GM19468 (cell line): Measurements from ENCODE around the gene KIFAP3.
"Not testable (repeated sequence)": the region's sequence is repeated elsewhere in the genome, so short reads cannot be mapped to it uniquely, and the experiment has no call there.

Source experiments
- ATAC-seq: cut with Tn5 transposase; IDR thresholded peaks from one replicate; pipeline ENCODE4 v1.9.1; 2021; ENCODE audit warnings: mild to moderate bottlenecking, moderate library complexity, moderate number of reproducible peaks; ENCODE audit not compliant: unreplicated experiment; ENCODE audit errors: extremely low read depth

Gene KIFAP3

DNA sequence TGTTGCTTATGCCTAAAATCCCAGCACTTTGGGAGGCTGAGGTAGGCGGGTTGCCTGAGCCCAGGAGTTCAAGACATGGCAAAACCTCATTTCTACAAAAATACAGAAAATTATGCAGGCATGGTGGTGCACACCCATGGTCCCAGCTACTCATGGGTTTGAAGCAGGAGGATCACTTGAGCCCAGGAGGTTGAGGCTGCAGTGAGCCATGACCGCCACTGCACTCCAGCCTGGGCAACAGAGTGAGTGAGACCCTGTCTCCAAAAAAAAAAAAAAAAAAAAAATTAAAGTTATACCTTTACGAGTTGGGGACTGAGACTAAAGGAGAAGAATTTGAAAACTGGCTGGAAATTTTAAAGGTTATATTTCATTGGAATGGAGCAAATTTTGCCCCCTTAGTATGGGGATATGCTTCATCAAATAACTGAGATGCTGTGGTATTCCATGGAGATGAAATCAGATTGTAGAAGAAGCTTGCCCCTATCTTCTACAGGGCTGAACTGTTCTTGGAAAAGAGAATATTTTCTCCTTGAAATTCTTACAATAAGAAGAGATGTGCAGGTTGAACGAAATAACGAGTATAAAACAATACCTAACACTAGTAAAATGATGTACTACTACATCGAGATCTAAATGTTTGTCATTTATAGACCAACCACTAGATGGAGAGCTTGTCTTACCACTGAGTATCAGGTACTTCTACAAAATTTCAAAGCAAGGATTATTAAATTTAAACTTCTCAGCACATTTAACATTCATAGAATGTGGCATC, 145.9 kb downstream of the KIFAP3 start:
- ATAC-seq = peak; percentile 64

DNA sequence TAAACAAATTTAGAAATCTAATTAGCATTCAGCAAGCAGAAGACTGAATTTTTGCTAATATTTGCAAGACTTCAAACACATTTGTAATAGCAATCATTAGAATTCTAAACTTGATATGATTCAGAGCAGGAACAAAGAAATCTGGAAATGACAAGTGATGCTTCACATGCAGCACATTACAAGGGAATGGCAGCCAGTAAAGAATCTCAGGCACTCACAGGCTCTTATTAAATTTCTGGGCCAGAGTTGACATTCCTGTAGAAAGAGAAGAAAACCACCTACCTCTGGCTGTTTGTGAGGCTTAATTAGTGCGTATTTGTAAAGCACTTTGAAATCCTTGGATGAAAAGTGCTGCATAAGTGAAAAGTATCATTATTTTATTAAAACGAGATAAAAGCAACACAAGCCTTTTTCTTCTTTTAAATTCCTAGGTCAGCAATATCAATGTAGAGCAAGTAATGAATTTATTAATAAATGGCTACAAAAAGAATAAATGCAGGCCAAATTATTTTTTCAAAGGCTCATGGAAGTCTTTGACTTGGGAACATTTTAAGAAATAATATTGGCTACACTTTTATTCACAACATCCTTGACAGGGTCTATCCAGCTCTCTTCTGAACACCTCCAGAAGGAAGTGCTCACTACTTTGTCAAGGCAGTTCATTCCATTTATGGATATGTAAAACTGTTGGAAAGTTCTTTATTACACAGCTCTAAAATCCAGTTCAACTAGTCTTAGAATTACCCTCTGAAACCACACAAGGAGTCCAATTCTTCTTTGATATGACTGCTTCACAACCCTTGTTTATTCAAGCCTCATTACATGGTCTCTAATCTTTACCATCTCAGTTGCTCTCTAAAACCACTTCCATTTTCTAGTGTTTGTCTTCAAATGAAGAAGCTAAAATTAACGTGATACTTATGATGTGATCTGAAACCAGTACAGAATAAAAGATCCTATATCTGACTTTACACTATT, 148.7 kb downstream of the KIFAP3 start:
- peak; percentile 20 for ATAC-seq

DNA sequence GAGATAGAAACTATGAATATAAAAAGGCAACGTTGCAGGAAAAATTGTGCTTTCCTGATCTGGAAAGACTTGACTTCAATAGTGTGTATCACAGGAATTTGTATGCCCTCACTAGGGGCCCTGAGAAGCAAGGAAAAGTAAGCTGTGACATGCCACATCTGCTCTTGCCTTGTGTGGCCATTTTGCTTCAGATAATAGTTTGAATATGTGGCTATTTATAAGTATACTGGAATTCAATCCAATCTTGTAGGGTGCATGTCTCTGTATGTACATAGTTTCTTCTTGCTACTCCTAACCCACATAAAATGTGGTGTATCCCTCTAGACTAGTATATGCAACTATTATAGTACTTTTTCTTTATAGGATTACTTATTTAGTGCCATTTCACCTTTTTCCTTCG, 149.7 kb downstream of the KIFAP3 start:
- no peak for ATAC-seq

DNA sequence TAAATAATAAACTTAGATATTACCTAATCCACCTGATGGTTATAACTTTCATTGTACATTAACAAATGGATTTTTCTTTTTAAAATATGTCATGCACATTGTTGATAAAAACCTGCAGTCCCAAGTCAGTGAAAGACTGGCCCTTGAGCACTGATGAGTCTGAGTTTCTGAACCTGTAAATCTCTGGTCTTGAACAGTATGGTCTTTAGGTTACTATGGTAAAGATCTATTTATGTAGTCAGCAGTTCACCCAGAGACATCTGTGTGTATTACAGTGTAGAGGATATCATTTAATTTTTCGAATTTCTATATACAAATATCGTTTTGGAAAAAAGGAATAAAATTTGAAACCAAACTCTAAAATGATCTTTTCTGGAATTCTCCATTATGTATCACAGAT, 150.4 kb downstream of the KIFAP3 start:
- no peak for ATAC-seq

DNA sequence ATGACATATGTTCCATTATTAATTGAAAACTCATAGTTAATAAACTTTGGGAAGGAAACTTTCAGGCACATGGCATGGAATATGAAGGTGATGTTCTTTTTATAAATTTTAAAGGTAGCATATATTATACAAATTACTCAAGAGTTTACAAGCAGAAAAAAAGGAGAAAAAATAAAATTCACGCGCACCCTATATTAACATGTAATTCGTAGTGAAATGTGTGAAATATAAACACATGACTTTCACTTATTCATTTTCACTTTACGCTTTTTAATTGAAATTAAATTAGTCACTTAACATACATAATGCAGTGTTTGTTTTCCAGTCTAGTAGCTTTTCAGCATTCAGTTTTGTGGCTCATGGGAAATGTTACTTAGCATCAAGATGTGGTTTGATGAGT, 153.4 kb downstream of the KIFAP3 start:
- no peak for ATAC-seq

DNA sequence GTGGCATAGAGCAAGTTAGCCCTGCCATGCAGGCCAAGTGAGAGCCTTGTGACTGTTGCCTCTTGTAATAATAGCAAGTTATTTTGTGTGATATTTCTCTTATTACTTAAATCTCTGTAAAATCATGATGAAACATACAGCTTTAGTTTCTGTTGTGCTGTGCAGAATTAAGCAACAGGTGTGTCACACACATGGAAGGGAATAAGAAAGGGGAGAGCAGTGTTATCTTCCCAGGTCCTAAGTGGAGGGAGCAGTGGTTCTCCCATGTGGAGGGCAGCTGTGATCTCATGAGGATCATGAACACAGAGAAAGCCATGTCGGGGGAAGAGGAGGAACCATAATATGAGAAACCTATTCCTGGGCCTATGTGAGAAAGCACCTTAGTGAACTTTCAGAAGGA, 155.6 kb downstream of the KIFAP3 start:
- ATAC-seq = no peak

DNA sequence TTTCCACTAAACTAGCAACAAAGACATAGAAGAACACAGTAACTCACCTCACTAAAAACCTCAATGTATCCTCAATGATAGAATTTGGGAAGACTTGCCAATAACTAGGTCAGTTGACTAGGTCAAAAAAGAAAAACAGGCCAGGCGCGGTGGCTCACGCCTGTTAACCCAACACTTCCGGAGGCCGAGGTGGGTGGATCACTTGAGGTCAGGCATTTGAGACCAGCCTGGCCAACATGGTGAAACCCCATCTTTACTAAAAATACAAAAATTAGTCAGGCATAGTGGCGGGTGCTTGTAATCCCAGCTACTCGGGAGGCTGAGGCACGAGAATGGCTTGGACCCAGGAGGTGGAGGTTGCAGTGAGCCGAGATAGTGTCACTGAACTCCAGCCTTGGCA, 156.3 kb downstream of the KIFAP3 start:
- not testable (repeated sequence) for ATAC-seq

DNA sequence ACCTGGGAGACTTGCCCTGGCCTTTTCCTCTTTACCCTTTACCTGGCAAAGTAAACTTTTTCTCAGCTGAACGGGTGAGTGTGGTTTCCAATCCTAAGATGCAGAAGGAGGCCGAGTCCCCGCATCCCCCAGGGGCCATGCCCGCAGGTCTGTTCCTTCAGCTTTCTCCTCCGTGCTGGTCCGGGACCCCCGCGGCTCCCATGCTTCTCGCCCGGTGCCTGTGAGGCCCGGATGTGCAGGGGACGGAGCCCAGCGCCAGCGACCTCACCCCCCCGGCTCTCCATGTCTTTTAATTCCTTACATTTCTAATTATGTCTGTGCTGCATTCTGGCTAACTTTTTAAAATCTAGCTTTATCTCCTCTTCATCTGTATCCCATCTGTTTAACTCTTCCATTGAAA, 159.3 kb downstream of the KIFAP3 start:
- no peak for ATAC-seq

DNA sequence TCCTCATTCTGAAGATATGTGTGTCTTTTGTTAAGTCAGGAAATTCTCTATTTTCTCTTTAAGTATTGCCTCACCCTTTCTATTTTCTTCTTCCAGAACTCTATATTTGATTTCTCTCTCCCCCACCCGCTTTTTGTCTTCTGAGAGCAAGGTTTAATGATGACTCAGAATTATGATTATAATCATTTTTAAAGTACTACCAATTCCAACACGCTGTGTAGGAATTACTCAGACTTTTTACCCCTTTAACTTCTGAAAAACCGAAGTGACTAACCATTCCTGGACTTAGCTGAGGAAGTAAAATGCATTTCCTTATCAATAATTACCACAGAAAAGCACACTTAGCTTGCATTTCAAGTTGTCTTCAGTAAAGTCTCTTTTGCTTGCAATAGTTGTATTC, 160.0 kb downstream of the KIFAP3 start:
- ATAC-seq = no peak

DNA sequence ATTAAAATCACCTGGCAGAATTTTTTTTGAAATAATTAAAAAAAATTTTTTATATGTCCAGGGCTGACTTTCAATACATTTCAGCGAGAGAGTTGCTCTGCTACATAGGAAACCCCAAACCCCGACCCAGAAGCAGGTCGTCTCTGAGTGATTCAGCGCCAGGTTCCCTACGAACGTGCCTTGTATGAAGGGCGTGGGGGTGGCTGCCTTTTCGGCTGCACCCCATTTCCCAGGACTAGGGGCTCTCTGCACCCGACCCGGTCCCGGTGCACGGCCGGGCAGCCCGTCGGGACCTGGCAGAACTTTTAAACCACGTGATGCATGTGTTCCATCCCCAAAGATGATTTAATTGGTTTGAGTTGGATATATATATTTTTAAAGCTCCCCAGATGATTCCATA, 165.0 kb downstream of the KIFAP3 start:
- ATAC-seq = no peak

DNA sequence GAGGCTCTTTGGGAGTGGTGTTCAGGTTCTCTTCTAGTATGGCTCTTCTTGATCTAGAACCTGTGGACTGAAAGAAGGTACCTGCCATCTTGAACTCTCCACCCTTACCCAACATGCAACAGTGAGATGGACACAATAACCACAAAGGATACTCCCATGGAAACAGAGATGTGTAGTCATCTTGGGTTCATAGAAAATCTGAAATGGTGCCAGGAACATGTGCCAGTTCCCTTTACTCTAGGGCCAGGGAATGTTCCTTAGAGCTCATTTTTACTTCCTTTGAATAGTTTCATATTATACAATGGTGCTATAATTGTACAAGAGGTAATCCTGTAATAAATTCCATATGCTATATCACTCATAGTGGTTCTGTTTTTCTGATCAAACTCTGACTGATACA, 167.6 kb downstream of the KIFAP3 start:
- ATAC-seq = no peak

DNA sequence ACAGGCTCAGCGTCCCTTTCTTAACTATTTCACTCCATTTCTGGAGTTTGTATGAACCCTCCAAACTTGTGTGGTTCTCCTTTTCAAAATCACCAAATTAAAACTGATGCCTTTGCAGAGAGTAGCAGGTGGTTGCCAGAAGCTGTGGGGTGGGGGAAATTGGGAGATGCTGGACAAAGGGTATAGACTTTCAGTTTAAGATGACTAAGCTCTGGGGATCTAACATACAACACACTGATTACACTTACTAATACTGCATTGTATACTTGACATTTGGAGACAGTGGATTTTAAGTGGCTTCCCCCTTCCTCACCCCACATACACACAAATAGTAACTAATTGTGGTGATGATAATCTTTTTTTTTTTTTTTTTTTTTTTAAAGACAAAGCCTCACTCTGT, 169.7 kb downstream of the KIFAP3 start:
- ATAC-seq = no peak

DNA sequence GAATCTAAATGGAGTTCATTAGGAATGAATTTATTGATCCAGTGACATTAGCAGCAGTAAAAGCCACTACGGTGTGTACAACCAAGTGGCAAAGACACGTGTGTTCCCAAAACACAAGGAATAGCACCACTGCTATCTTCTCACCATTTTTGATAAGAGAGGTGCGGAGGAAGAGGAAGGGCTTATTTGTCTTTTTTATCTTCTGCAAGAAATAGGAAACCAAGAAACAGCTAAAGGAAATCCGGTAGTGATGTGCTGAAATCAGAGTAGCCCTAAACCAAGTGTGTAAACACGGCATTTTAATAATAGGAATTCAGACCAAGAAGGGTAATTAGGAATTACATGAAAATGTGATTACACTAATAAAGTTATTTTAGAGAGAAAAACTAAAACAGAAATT, 171.7 kb downstream of the KIFAP3 start:
- ATAC-seq = no peak

DNA sequence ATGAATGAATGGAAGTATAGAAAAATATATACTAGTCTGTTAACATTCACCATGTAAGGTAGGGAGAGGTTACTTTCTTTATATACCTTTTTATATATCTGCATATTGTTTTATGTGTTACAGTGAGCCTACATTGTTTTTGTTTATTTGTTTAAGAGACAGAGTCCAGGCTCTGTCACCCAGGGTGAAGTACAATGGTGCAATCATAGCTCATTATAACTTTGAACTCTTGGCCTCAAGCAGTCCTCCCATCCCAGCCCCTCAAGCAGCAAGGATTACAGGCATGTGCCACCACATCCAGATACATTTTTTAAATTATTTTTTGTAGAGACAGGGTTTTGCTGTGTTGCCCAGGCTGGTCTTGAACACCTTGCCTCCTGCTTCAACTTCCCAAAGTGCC, 173.4 kb downstream of the KIFAP3 start:
- no peak for ATAC-seq

DNA sequence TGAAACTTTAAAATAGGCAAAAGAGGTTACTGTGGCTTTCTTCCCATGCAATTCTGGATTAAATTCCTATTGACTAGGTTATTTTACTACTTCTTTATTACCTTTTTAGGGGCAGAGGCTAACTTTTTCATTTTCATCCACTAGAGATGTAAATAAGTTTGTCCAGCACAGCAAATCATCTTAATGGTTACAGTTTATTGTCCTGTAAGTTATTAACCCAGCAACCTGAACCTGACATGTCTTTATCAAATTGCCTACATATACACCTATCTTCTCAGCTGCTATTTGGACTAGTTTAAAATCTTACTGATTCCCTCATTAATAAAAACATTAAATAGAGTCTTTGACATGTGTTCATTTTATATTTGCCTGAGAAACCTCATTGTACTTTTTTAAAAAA, 173.9 kb downstream of the KIFAP3 start:
- ATAC-seq = no peak

DNA sequence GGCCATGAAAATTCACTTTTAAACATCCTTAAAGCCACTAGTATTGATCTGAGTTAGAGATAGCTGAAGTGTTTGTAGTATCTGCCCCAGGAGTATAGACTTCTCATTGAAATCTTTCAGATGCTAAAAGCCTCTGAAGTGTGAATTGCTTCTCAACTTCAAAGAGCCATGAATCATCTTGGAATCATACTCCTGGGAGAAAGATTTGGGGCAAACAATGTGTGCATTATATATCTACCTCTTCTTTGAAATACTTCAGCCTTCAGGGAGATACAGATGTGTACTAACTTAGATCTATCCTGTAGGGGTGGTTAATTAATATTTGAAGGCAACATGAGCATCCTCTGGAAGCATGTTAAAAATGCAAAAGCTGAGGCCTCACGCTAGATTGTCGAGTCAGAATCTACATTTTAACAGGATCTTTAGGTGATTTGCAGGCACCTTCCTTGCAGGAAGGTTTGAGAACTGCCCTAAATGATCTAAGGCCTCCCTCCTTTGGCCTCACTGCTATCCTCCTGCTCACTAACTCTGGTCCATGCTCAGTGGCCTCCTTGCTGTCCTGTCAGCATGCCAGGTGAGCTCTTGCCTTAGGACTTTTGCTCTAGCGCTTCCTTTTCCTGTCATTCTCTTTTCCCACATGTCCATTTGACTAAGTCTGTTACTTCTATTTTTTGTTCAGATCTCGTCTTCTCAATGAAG, 174.8 kb downstream of the KIFAP3 start:
- ATAC-seq = no peak

DNA sequence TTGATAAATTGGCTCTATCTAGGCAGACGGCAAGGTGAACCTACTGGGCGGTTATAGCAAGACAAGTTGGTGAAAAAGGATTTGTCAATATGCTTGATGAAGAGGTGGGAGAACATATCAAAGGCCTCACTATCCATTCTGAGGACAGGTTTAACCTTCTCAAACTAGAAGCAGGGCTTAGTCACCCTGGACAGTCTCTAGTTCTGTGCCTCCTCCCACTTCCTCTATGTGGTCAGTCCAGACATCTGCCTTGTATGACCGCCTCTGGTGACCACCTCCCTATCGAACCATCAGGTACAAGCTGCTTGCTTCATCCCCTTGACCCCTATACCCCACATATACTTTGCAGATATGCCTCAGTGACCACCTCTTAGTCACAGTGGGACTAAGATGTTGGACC, 178.5 kb downstream of the KIFAP3 start:
- ATAC-seq = no peak

DNA sequence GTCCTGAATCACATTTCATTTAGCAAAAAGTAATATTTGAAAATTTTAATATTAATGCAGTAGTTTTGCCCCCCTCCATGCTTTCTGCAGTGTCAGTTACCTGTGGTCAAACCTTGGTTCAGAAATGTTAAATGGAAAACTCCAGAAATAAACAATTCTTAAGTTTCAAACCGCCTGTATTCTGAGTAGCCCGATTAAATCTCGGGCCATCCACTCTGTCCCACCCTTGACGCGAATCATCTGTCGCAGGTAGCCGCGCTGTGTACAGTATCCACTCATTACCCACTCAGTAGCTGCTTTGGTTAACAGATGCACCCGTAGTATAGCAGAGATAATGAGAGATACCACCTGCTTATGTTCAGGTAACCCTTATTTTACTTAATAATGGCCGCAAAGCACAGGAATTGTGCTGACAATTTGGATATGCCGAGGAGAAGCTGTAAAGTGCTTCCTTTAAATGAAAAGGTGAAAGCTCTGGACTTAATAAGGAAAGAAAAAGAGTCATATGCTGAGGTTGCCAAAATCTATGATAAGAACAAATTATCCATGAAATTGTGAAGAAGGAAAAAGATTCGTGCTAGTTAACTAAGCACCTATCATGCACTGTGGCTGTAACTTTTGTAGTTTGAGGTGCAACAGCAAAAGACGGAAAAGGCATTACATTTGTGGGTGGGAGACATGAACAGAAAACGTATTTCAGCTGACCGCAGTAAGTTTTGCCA, 179.9 kb downstream of the KIFAP3 start:
- ATAC-seq = no peak

DNA sequence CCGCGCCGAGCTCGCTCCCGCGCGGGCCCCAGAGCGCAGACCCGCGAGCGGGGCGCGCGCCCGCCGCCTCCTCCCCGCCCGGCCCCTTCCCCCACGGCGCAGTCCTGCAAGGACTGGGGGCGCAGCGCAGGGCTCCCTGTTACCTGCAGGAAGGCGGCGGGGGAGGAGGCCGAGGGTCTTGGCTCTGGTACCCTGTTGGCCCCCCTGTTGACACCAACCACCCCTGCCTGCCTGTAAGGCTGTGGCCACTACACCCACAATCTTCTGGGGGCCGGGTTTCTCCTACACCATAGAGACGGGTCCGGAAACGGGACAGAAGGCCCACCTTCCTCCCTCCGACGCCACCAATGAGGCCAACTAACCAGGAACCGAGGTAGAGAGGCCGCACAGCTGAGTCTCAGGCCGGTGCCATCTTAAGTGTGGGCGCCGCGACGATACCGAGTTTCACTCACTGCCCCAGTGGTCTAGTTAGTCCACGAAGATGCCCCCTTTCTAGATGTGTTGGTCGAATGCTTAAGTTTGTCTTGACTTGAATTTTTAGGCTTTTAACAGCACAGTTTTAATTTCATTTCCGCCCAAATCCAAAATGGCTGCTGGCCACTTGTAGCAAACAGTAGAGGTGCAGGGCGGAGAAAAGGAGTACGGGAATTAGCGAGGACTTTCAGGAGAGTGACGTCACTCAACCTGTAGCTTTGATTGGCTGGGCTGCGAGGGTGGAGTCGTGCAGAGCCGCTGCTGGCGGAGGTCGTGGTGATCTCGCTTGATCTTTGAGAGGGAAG, 180.7 kb downstream of the KIFAP3 start, which contains the start of gene SCYL3:
SCYL3 (minus strand) TSS at position 252 of the 779 bp plus-strand sequence. CDS start 5,056 bp downstream, outside the sequence.
- peak; percentile 72 for ATAC-seq
